Activated T-helper 17 cell treated with anti-CD3 and anti-CD28 coated beads, Interleukin-2, amount 50 U/mL, for 72 hours (primary cell): ENCODE results near the gene CAMLG. TPM values are rescaled to one million over a fixed set of nuclear protein-coding genes. Genes with fewer than 3 reads are reported as not detected.
"Not testable (repeated sequence)": the region's sequence is repeated elsewhere in the genome, so short reads cannot be mapped to it uniquely, and the experiment has no call there.

ENCODE experiments used
- ATAC-seq: fragments of 150-1000 bp; cut with Tn5 transposase; replicated peaks from 2 replicates; pipeline ENCODE4 v1.10.0; 2021; ENCODE audit warnings: mild to moderate bottlenecking, moderate library complexity
- H3K27ac Mint-ChIP-seq: one replicate; pipeline ENCODE4 v1.8.0; 2022; ENCODE audit warnings: mixed read lengths
- H3K27me3 Mint-ChIP-seq: one replicate; pipeline ENCODE4 v1.8.0; 2022; ENCODE audit warnings: mixed read lengths
- H3K36me3 Mint-ChIP-seq: one replicate; pipeline ENCODE4 v1.8.0; 2022; ENCODE audit warnings: low read depth, mild to moderate bottlenecking, mixed read lengths
- H3K4me1 Mint-ChIP-seq: one replicate; pipeline ENCODE4 v1.8.0; 2022; ENCODE audit warnings: mixed read lengths
- H3K4me3 Mint-ChIP-seq: one replicate; pipeline ENCODE4 v1.8.0; 2022; ENCODE audit warnings: mild to moderate bottlenecking, mixed read lengths
- H3K9me3 Mint-ChIP-seq: one replicate; pipeline ENCODE4 v1.8.0; 2022; ENCODE audit warnings: mixed read lengths
- total RNA-seq, 2 donors: library from RNA; stranded (reverse); gene quantifications; one replicate each; pipeline ENCODE4 v1.2.3, GENCODE V29; 2022

The CAMLG gene
- 10 to 100 TPM; 35.8 to 47.6 TPM for total RNA-seq

- peak within 1 kb of the TSS; percentile 95 for H3K27ac Mint-ChIP-seq
- H3K4me3 Mint-ChIP-seq = peak within 1 kb of the TSS; percentile 90
- peak; percentile 96 for ATAC-seq
- H3K36me3 Mint-ChIP-seq = peaks cover 32% of the 10 kb centered on the region
- no peaks in the 10 kb centered on the region for H3K27me3 Mint-ChIP-seq
- no peaks in the 10 kb centered on the region for H3K9me3 Mint-ChIP-seq
- peaks cover 4% of the 10 kb centered on the region for H3K4me1 Mint-ChIP-seq
Observed at GRCh38 chr5:134738133-134738962, at the start of gene CAMLG. TSS of gene CAMLG (plus strand) at chr5:134738548. CDS start at chr5:134738621, 73 bp downstream.

- not testable (repeated sequence) for H3K27me3 Mint-ChIP-seq
Observed at GRCh38 chr5:134690144-134690543, 48.2 kb upstream of the CAMLG start.

GRCh38 chr5:134692722-134693121 is 45.6 kb upstream of the CAMLG start:
- Mint-ChIP-seq H3K4me3 (no peak overlapping the region), H3K27me3 (no peaks in the 10 kb centered on the region), H3K36me3 (peaks cover 97% of the 10 kb centered on the region), H3K27ac (peak overlapping the region; percentile 22), H3K4me1 (no peaks in the 10 kb centered on the region), H3K9me3 (no peaks in the 10 kb centered on the region)
- ATAC-seq = no peak

More at GRCh38 chr5:134690144-134690543, 48.2 kb upstream of the CAMLG start:
- ATAC-seq, H3K9me3 Mint-ChIP-seq, H3K27ac Mint-ChIP-seq, H3K4me1 Mint-ChIP-seq, H3K4me3 Mint-ChIP-seq: not testable (repeated sequence)
- H3K36me3 Mint-ChIP-seq = peaks cover 100% of the 10 kb centered on the region

DNA sequence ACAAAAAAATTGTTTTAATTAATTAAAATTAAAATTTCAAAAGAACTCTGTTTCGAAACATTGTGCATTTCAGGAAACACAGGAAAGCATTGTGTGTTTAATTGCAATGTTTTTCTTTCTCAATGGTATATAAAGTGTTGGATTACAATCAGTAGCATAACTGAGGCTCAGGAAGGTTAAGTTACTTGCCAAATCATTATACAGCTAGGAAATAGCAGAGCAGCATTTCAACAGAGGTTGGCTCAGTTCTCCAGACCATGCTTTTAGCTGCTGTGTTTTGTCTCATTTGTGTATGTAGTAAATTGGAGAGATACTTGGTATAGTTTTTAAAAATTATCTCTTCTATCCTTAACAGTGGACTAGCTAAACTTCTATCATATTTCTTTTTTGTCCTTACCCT is 30.0 kb upstream of the CAMLG start:
- no peaks in the 10 kb centered on the region for H3K4me1 Mint-ChIP-seq
- H3K9me3 Mint-ChIP-seq = no peaks in the 10 kb centered on the region
- H3K4me3 Mint-ChIP-seq = no peak overlapping the region
- no peak for ATAC-seq
- no peak overlapping the region for H3K27ac Mint-ChIP-seq
- H3K36me3 Mint-ChIP-seq = peaks cover 88% of the 10 kb centered on the region
- H3K27me3 Mint-ChIP-seq = no peaks in the 10 kb centered on the region

GRCh38 chr5:134714120-134714519 is 24.2 kb upstream of the CAMLG start:
- H3K4me1 Mint-ChIP-seq = no peaks in the 10 kb centered on the region
- H3K4me3 Mint-ChIP-seq = no peak overlapping the region
- H3K36me3 Mint-ChIP-seq = peaks cover 91% of the 10 kb centered on the region
- ATAC-seq = no peak
- H3K27me3 Mint-ChIP-seq = no peaks in the 10 kb centered on the region
- peak overlapping the region; percentile 21 for H3K27ac Mint-ChIP-seq
- H3K9me3 Mint-ChIP-seq = no peaks in the 10 kb centered on the region

GRCh38 chr5:134714541-134714940 is 23.8 kb upstream of the CAMLG start:
- H3K27me3 Mint-ChIP-seq = no peaks in the 10 kb centered on the region
- peaks cover 91% of the 10 kb centered on the region for H3K36me3 Mint-ChIP-seq
- ATAC-seq = no peak
- no peaks in the 10 kb centered on the region for H3K9me3 Mint-ChIP-seq
- no peak overlapping the region for H3K4me3 Mint-ChIP-seq
- H3K4me1 Mint-ChIP-seq = no peaks in the 10 kb centered on the region
- peak overlapping the region; percentile 21 for H3K27ac Mint-ChIP-seq

GRCh38 chr5:134715466-134715865 is 22.9 kb upstream of the CAMLG start:
- not testable (repeated sequence) for H3K4me1 Mint-ChIP-seq, H3K9me3 Mint-ChIP-seq, H3K4me3 Mint-ChIP-seq, H3K27me3 Mint-ChIP-seq, ATAC-seq
- peaks cover 91% of the 10 kb centered on the region for H3K36me3 Mint-ChIP-seq
- H3K27ac Mint-ChIP-seq = peak overlapping the region; percentile 11

DNA sequence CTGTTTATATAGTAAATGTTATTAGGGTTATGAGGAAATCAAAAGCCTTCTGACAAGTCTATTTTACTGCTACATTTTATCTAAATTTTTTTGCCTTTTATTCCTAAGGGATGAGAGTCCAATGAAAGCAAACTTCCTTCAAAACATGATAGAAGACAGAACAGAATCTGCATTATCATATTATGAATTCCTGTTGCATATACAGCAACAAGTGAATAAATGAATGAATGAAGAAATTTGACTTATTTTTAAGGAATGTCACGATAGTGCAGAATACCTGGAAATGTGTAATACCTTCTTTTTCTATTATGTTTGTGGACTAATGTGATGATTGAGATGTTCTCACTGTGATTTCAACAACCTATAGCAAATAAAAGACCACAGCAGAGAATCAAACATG is 13.5 kb upstream of the CAMLG start:
- no peaks in the 10 kb centered on the region for H3K27me3 Mint-ChIP-seq
- no peak for ATAC-seq
- no peak overlapping the region for H3K27ac Mint-ChIP-seq
- H3K9me3 Mint-ChIP-seq = no peaks in the 10 kb centered on the region
- peaks cover 61% of the 10 kb centered on the region for H3K36me3 Mint-ChIP-seq
- H3K4me3 Mint-ChIP-seq = no peak overlapping the region
- H3K4me1 Mint-ChIP-seq = no peaks in the 10 kb centered on the region

DNA sequence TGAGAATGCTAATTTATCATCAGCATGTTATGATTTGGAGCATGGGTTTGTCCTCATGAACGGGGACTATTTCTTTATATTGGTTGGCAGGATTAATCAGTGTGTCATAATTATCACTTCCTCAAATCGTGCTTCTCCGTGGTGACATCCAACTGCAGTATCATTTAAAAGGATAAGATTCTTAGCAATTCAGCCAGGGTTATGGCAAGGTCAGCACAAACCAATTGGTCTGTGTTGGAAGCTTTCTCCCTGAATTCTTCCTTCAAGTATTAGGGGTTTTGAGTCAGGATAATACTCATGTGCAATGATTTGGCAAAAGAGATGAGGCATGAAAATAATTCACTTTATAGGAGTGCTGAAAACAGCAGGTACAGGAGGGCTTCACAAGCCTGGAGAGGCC is 5.5 kb upstream of the CAMLG start:
- H3K36me3 Mint-ChIP-seq = no peaks in the 10 kb centered on the region
- no peak for ATAC-seq
- no peaks in the 10 kb centered on the region for H3K27me3 Mint-ChIP-seq
- H3K4me3 Mint-ChIP-seq = no peak overlapping the region
- no peaks in the 10 kb centered on the region for H3K4me1 Mint-ChIP-seq
- H3K9me3 Mint-ChIP-seq = no peaks in the 10 kb centered on the region
- H3K27ac Mint-ChIP-seq = no peak overlapping the region

GRCh38 chr5:134735243-134735642 is 3.1 kb upstream of the CAMLG start:
- no peaks in the 10 kb centered on the region for H3K4me1 Mint-ChIP-seq
- no peak overlapping the region for H3K4me3 Mint-ChIP-seq
- peaks cover under 1% of the 10 kb centered on the region for H3K36me3 Mint-ChIP-seq
- H3K9me3 Mint-ChIP-seq = no peaks in the 10 kb centered on the region
- H3K27me3 Mint-ChIP-seq = no peaks in the 10 kb centered on the region
- ATAC-seq = no peak
- no peak overlapping the region for H3K27ac Mint-ChIP-seq

GRCh38 chr5:134736173-134736812 is 2.1 kb upstream of the CAMLG start:
- H3K36me3 Mint-ChIP-seq = peaks cover 11% of the 10 kb centered on the region
- ATAC-seq = no peak
- H3K4me3 Mint-ChIP-seq = no peak overlapping the region

DNA sequence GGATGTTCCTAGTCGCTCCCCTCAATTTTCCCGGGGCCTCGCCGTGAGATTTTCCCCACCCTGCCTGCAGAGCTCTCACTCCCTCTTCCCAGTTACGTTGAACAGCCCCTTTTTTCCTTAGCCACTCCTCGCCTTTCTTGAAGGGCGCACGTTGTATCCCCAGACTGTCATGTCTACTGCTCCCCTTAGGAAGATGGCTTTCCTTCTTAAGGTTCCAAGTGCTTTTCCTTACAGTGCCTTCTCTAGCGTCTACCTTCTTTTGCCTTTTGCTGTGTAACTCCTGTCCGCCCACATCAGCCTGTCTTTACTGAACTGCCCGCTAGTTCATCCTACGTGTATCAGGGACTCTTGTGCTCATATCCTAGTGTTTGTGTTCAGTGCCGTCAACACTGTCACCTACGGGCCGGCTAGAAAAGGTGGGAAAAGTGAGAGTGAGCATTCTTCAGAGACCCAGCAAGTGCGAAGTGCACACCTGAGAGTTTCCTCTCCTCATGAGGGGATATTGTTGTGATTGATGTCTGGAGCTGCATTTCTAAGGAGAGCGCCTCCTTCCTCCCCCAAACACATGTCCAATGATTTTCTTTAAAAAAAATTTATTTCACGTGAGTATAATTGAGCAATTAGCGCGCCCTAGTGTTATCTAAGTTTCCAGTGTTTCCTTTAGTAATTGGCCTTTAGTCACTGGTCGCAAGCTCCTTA is 764 bp downstream of the CAMLG start:
- Mint-ChIP-seq H3K27me3 (no peaks in the 10 kb centered on the region), H3K4me3 (peak overlapping the region; percentile 90), H3K27ac (peak overlapping the region; percentile 95), H3K36me3 (peaks cover 39% of the 10 kb centered on the region), H3K9me3 (no peaks in the 10 kb centered on the region), H3K4me1 (peaks cover 4% of the 10 kb centered on the region)
- peak; percentile 25 for ATAC-seq

More at GRCh38 chr5:134736173-134736812, 2.1 kb upstream of the CAMLG start:
- no peaks in the 10 kb centered on the region for H3K9me3 Mint-ChIP-seq
- H3K27me3 Mint-ChIP-seq = no peaks in the 10 kb centered on the region
- no peaks in the 10 kb centered on the region for H3K4me1 Mint-ChIP-seq
- H3K27ac Mint-ChIP-seq = no peak overlapping the region

GRCh38 chr5:134741052-134741451 is 2.7 kb downstream of the CAMLG start:
- H3K4me1 Mint-ChIP-seq = peaks cover 4% of the 10 kb centered on the region
- no peaks in the 10 kb centered on the region for H3K9me3 Mint-ChIP-seq
- H3K27ac Mint-ChIP-seq = no peak overlapping the region
- peaks cover 48% of the 10 kb centered on the region for H3K36me3 Mint-ChIP-seq
- H3K27me3 Mint-ChIP-seq = no peaks in the 10 kb centered on the region
- no peak overlapping the region for H3K4me3 Mint-ChIP-seq
- no peak for ATAC-seq

- Mint-ChIP-seq H3K4me1 (peaks cover 4% of the 10 kb centered on the region), H3K27ac (no peak overlapping the region), H3K27me3 (no peaks in the 10 kb centered on the region), H3K36me3 (peaks cover 48% of the 10 kb centered on the region), H3K9me3 (no peaks in the 10 kb centered on the region), H3K4me3 (no peak overlapping the region)
- no peak for ATAC-seq
Observed at GRCh38 chr5:134742134-134742533, 3.8 kb downstream of the CAMLG start.
